Ramos (cell line): Measurements from ENCODE around the gene ID3.

Source experiments
- in situ Hi-C: fragments of 300-500 bp; cut with MboI; formaldehyde crosslinking; loops from one replicate; pipeline ENCODE4 v1.14.3; 2022; ENCODE audit warnings: low sequenced_read_pairs; ENCODE audit not compliant: unreplicated experiment

ID3 gene

DNA sequence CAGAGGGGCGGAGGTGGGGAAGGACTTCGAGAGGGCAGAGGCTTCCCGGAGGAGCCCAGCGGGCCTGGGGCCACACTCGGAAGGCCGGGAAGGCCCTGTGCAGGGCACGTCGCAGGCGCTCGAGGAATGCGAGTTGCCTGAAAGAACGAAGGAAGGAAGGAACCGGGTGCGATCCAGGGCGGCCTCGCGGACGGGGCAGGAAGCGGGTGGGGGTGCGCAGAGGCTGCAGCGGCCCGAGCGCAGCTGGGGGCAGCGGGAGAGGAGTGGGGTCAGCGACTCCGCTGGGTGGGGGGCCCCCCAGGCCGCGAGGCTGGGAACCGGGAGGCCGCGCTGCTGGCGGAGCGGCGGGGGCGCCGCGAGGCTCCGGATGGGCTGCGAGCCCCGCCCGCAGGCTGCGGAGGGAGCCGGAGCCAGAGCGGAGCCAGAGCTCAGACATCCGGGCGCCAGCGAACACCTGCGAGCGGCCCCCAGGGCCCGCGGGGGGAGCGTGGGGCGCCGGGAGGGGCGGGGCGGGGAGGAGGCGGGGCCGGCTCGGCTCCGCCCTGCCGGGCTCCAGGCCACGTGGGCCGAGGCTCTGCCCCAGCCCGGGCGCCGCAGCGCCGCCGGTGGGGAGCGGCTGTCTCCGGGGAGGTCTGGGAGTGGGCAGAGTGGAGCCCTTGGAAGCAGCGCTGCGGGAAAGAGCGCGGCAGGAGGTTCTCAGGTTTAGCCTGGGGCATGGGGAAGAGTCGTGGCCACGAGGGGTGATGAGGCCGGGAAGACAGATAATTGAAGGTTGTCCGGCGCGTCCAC is 4.6 kb downstream of the ID3 start:
- in situ Hi-C loops, result loop anchor here (10.0 kb wide), 1 partner anchor 60 kb away; no protein-coding TSS in a partner anchor

DNA sequence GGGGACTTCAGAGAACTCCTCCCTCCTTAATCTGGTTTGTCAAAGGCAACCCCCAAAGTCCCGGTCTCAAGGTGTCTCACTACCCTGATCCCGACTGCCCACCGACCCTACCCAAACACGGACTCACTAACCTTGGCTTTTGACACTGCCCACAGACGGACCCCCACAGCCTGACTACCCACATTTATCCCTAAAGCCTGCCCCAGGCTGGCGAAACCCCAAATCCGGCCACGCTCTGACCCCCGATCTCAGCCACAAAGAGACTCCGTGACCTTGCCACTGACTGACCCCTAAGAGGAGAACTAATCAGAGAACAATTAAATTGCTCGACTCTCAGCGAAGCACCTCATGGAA is 5.2 kb downstream of the ID3 start:
- in situ Hi-C loops, result loop anchor here (10.0 kb wide), 1 partner anchor 61 kb away; no protein-coding TSS in a partner anchor

DNA sequence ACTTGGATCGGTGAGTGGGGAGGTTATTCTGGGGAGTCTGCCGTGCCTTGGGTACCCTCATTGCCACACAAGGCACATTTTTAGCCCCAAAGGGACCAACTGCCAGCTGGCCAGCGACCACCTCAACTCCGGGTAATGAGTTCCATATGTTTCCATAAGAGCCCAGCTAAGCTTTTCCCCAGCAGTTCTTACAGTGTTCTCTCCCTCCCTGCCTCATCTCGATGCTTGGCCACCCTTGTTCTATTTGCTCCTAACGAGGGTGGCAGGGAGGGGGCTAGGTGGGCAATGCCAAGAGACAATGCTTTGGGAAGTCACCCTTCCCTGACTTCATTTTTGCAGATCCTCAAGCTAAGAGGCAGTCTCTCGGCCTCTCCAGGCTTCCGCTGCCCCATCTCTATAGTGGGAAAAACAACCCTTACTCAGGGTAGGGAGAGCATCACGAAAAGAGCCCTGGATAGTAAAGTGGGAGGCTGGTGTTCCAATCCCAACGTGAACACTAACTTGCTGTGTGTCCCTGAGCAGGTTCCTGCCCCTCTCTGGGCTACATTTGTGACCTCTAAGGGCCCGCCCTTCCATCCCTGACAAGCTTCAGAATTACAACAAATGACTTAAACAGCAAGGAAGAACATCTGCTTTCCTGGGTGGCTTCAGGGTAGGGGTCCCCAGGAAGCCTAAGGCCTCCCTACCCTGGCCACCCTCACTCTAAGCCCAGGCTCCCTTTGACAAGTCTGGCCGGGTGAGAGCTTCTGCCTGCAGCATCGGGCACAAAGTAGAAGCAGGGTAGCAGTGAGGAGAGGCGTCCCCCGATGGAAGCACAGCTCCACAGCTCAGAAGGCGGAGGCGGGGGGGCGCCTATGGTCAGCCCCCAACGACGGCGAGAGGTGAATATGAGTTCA is 5.8 kb downstream of the ID3 start:
- in situ Hi-C loops, result loop anchor here (10.0 kb wide), 1 partner anchor 61 kb away; no protein-coding TSS in a partner anchor

DNA sequence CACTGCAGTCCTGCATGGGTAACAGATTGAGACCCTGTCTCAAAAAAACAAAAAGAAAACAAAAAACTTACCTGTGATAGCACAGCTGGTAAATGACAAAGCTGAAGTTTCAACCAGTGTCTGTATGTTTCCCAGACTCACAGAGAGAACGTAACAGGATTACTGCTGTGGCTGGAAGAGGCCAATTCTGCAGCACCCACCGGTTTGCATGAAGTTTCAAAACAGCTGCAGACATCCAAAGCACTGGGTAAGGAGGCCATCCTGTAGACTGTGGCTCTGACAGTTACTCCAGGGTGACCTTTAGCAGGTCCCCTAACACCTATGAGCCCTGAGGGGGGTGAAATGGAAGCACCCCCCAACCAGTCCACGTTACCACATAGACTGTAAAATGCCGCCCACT is 7.5 kb downstream of the ID3 start:
- in situ Hi-C loops, result loop anchor here (10.0 kb wide), 1 partner anchor 63 kb away; no protein-coding TSS in a partner anchor

GRCh38 chr1:23548704-23549143 is 10.6 kb downstream of the ID3 start:
- in situ Hi-C loops, result loop anchor here (5.0 to 10.0 kb wide), 2 partner anchors 89 to 206 kb away; no protein-coding TSS in a partner anchor

GRCh38 chr1:23546897-23547584 is 12.3 kb downstream of the ID3 start:
- in situ Hi-C loops, result loop anchor here (5.0 to 10.0 kb wide), 2 partner anchors 90 to 208 kb away; no protein-coding TSS in a partner anchor

DNA sequence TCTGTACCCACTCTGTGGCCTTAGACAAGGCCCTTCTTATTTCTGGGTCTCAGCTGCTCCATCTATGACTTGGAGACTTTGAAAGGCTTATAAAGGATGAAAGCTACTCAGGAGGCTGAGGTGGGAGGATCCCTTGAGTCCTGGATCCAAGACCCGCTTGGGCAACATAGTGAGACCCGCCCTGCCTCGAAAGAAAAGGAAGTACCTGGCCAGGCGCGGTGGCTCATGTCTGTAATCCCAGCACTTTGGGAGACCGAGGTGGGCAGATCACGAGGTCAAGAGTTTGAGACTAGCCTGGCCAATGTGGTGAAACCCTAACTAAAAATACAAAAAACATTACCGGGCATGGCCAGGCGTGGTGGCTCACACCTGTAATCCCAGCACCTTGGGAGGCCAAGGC is 13.4 kb downstream of the ID3 start:
- in situ Hi-C loops, result loop anchor here (5.0 to 10.0 kb wide), 2 partner anchors 91 to 209 kb away; no protein-coding TSS in a partner anchor

GRCh38 chr1:23544444-23545389 is 14.6 kb downstream of the ID3 start:
- in situ Hi-C loops, result loop anchor here (5.0 to 10.0 kb wide), 2 partner anchors 93 to 210 kb away; no protein-coding TSS in a partner anchor

DNA sequence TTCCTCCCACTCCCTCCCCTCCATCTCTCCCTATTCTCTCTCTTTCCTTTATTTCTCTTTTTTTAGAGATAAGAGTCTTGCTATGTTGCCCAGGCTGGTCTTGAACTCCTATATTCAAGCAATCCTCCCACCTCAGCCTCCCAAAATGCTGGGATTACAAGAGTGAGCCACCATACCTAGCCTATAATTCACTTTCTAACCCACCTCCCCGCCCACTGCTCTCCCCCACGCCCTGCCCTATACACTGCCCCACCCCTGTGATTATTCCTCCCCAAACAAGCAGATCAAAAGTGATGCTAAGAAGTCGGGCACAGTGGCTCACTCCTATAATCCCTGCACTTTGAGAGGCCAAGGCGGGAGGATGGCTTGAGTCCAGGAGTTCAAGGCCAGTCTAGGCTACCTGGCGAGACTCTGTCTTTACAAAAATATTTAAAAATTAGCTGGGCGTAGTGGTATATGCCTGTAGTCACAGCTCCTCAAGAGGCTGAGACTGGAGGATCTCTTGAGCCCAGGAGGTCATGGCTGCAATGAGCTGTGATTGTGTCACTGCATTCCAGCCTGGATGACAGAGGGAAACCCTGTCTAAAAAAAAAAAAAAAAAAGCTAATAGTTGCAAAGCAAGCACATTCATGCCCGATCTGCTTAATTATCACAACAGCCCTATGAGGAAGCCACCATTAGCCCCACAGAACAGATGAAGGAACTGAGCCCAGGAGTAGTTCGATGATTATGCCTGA is 15.4 kb downstream of the ID3 start:
- in situ Hi-C loops, result loop anchor here (10.0 kb wide), 1 partner anchor 211 kb away; no protein-coding TSS in a partner anchor

DNA sequence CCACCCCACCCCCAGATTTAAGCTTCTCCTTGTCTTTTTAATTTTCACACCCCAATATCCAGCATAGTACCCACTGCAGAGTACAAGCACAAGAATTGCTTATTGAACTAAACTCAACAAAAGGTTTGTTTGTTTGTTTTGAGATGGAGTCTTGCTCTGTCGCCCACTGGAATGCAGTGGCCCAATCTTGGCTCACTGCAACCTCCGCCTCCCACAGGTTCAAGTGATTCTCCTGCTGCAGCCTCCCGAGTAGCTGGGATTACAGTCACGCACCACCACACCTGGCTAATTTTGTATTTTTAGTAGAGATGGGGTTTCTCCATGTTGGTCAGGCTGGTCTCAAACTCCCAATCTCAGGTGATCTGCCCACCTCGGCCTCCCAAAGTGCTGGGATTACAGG is 16.4 kb downstream of the ID3 start:
- in situ Hi-C loops, result loop anchor here (10.0 kb wide), 1 partner anchor 212 kb away; no protein-coding TSS in a partner anchor

- in situ Hi-C loops, result loop anchor here (5.0 to 10.0 kb wide), 2 partner anchors 42 to 215 kb away; no protein-coding TSS in a partner anchor
Observed at GRCh38 chr1:23539698-23540266, 19.5 kb downstream of the ID3 start.

DNA sequence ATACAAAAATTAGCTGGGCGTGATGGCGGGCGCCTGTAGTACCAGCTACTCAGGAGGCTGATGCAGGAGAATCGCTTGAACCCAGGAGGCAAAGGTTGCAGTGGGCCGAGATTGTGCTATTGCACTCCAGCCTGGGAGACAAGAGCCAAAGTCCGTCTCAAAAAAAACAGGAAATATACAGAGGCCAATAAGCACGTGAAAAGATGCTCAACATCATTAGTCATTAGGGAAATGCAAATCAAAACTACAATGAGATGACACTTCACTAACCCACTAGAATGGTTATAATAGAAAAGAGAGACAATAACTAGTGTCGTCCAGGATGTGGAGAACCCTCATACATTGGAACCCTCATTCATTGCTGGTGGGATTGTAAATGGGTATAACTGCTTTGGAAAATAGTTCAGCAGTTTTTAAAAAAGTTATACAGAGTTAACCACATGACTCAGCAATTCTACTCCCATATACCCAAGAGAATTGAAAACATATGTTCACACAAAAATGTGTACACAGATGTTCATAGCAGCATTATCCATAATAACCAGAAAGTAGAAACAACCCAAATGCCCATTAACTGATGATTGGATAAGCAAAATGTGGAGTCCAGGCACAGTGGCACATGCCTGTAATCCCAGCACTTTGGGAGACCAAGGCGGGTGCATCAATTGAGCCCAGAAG is 21.9 kb downstream of the ID3 start:
- in situ Hi-C loops, result loop anchor here (5.0 kb wide), 1 partner anchor 40 kb away; no protein-coding TSS in a partner anchor

GRCh38 chr1:23533246-23534023 is 25.9 kb downstream of the ID3 start:
- in situ Hi-C loops, result no loop called here

DNA sequence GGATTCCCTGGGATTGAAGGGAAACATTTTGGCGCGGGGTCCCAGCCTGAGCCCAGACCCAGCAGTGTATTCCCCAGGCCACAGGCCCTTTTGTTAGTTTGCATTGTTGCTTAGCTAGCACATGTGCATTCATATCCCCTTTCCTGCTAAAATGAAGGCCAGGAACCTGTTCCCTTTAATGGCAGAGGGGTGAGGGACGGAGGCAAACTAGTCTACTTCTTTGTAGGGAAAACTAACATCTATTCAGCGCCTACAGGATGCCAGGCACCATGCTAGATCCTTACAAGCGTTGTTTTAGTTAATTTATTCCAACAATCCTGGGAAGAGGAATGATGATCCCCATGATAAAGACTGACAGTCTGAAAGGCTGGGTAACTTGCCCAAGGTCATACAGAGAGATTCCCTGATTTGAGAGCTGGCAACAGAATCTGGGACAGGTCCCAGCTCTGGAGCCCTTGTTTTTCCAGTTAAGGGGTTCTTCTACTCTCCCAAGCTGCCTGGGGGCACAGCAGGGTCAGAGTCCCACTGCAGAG is 27.7 kb downstream of the ID3 start:
- in situ Hi-C loops, result no loop called here

DNA sequence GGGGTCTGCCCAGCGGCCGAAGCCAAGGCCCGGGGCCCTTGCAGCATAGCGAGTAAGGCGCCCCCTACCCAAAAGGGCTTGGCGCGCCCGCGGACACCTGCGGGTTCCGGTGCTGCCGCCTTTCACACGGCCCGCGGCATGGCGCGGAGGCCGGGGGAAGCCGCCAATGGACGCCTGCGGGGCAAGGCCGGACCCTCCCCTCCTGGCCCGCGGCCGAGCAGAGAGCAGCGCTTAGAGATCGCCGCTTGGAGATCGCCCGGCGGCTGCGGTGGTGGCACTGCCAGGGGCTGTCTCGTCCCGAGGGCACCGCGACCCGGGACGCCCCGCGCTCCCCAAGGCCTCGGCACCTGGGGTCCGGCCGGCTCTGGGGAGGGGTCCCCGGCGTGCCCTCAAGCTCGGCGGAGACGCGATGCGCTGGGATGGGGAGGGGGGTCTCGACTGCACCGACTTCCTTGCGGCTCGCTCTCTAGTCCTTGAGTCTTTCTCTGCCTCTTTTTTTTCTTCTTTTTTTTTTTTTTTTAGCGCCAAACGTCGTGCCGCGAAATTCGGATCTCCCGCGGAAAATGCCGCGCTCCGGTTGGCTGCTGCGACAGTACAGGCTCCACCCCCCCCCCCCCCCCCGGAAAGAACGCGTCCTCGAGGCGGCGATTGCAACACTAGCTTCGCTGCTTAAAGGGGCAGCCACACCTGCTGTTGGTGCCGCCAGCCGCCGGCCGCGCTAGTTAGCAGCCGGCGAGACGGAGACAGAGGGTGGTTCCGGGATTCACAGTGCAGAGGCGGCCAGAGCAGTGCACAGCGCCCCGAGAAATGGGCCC is 28.3 kb downstream of the ID3 start, which contains the start of gene E2F2:
Gene E2F2, minus strand, starts transcription at position 487 of the 815 bp plus-strand sequence. Its CDS starts 440 bp downstream, at position 47.
- in situ Hi-C loops, result no loop called here
